ENCODE data around the gene PTPRK. TPM values are rescaled to one million over a fixed set of nuclear protein-coding genes. Genes with fewer than 3 reads are reported as not detected.
A peak's percentile ranks its signal among the peaks of the same experiment; 100 is the strongest.

Gene PTPRK
- total RNA-seq, 2 donors from 2014 or later: 113 to 121 TPM

DNA sequence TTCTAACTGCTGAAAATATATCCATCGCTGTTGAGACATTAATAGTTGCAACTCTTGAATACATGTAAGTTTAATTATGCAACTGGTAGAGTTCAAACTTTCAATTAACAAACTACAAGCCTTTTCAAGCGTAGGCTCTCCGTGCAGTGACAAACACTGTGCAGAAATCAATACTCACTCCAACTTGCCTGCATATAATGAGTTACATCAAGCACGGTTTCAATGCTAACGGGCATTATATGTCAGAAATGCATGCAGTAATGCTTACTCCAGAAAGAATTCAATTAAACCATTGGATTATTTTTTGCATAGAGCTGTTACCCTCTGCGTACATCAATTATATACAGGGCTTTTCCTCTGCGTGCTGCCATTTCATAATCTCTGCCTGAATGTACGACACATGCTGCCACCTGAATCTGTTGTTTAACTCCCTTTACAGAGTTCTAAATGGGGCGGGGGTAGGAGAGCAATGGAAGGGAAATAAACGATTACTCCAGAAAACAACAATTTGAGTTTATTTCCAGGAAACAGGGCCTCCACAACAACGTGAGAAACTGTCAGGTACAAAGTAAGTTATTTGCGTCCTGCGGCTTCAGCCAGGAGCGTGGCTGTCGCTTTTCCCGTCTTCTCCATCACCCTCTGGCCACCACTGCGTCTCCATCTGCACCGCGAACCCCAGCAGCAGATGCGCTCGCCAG lies 1.8 kb downstream of the PTPRK start:
- ATAC-seq: no peak
- intact Hi-C loops (cut with DNase I, micrococcal nuclease): loop anchor here in 1 of 2 donors (10.0 kb wide), 1 partner anchor 174 kb away; no protein-coding TSS in a partner anchor
- no peak for DNase-seq

DNA sequence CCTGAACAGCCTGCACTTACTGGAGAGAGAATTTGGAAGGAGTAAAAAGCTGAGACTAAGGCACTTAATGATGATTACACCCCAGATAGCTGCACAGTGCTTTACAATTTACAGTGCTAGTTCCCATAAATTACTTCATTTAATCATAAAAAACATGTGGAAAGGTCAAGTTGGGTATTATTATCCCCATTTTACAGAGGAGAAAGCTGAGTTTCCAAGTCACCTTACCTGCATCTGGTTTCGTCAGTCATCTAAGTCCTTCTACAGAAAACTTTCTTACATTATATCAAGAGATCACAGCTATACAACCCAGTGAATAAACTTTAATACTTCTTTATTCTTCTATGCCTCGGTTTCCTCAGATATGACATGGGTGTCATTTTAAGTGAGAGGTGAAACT lies 3.3 kb downstream of the PTPRK start:
- DNase-seq (no peak), ATAC-seq (no peak)
- intact Hi-C loops (cut with DNase I, micrococcal nuclease): loop anchor here in 1 of 2 donors (10.0 kb wide), 1 partner anchor 172 kb away; no protein-coding TSS in a partner anchor

DNA sequence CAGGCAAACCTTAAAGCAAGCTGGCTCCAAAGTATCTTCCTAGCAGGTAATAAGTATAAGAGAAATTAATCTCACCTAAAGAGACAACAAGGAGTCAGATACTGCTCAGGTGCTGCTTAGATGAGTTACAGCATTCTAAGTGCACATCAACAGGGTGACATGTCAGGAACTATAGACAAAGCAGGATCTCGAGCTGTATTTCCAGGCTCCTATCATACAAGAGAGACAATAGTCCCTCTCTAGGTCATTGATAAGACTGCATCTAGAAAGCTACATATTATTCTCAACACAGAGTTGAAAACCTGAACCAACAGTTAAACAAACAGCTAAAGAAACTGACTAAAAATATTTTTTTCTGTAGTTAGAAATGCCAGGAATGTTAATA lies 3.9 kb downstream of the PTPRK start:
- intact Hi-C loops (cut with DNase I, micrococcal nuclease): loop anchor here in 1 of 2 donors (10.0 kb wide), 1 partner anchor 172 kb away; no protein-coding TSS in a partner anchor
- DNase-seq: no peak

DNA sequence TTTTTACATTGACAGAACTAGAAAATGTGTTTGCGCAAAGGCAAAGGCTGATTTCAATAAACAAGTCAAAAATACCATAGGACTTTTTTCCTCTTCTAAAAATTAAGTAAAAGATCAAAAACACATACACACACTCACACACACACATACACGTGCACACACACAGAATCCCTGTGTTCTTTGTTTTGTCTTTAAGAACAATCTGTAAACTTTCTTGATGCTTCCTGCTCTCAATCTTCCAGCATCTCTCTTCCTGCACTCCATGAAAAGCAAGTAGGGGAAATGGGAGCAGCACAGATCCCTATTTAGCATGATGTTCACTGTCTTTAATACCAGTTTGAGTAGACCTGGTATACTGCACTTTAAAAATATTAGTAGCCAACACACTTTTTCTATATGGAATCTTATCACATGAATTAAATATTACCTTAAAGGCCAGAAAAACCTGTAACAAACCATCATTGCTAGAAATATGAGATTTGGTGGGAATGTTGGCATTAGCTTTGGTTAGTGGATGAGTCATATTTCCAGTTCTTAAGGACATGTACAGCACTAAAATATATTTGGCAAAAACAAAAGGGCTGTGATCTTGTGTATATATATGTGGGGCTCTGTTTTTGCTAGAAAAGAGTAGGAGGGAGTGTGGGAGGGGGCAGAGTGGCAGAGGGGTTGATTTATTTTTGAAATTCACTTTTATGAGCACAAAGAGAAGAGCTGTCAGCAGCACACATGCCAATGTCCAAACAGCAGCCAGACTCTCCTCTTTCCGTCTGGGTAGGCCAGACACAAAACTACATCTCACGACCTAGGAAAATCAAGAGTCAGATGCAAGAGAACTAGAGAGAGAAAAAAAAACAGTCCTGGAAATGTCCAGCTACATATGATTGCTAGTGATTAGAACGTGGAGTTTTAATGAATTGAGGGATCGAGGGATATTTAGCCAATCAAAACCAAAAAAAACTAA lies 4.6 kb downstream of the PTPRK start:
- no peak for ATAC-seq
- intact Hi-C loops (cut with DNase I, micrococcal nuclease): loop anchor here in 1 of 2 donors (10.0 kb wide), 1 partner anchor 171 kb away; no protein-coding TSS in a partner anchor
- no peak for DNase-seq

More for the DNA sequence above, 3.9 kb downstream of the PTPRK start:
- peak; percentile 22 for ATAC-seq

DNA sequence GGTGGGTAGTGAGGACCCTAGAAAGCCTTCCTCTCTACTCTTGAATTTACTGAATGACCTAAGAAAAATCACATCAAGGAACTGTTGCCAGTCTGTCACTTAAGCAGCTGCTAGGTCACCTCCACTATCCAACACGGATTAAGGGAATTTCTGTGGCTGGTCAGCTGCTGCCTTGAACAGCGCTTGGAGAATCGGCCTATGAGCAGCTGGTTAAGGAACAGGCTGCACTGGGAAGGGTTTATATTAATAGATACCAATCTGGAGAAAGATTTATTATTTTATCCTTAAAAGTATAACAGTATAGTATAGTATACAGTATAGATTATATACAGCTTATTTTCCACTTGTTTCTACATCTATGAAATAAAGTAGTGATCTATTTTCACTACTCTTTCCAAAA lies 6.5 kb downstream of the PTPRK start:
- DNase-seq (no peak), ATAC-seq (no peak)
- intact Hi-C loops (cut with DNase I, micrococcal nuclease): loop anchor here in 1 of 2 donors (10.0 kb wide), 1 partner anchor 169 kb away; no protein-coding TSS in a partner anchor

DNA sequence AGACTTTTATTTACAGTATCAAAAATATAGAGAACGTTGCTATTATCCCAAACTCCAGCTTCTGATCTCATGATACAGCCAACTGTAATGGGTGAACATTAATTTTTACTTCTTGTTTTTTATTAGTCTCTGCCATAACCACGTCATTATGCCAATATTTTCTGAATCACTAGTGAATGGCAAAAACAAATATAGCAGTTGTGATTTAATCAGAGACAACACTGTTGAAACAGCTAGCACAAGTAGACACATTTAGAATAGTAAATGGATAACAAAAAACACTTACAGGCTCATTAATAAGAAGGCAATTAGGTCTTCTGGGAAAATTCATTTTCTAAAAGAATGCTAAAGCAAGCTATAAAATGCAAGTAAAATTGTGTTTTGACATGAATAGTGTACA lies 8.1 kb downstream of the PTPRK start:
- DNase-seq: no peak
- intact Hi-C loops (cut with DNase I, micrococcal nuclease): loop anchor here in 1 of 2 donors (10.0 kb wide), 1 partner anchor 167 kb away; no protein-coding TSS in a partner anchor
- no peak for ATAC-seq

DNA sequence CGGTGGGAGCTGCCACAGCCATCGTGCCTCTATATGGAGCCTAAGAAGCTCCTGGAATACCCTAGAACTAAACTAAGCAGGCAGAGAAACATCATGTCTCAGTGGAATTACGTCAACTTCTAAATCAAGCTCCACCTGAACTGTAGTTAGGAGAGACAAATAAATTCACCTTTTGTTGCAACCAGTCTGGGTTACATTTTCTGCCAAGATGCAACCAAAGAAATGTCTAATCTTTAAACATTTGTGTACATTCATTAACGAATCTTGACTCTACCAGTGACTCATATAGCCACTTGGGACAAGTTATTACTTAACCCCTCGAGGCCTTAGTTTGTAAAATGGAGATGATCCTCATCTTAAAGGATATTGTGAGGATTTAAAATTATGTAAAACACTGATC lies 8.9 kb downstream of the PTPRK start:
- intact Hi-C loops (cut with DNase I, micrococcal nuclease): loop anchor here in 1 of 2 donors (10.0 kb wide), 1 partner anchor 167 kb away; no protein-coding TSS in a partner anchor
- ATAC-seq: peak; percentile 15
- DNase-seq: no peak

DNA sequence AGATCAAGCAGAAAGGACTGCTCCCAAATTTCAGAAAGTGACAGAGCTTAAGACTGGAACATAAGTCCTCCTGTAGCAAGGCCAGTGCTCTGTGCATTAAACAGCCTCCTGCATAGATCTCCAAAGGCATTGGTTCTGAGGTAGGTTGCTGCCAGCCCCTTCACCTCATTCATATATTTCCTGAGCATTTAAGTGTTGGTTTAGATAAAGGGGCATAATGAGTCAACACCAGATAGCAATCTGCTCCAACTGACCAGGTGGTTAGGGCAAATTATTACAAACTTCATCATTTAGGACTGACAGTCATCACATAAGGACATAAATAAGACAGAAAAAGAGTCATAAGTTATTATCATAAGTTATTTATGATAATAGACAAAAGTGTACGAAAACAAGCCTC lies 10.7 kb downstream of the PTPRK start:
- DNase-seq (no peak), ATAC-seq (no peak)
- intact Hi-C loops (cut with DNase I, micrococcal nuclease): loop anchor here in 1 of 2 donors (10.0 kb wide), 1 partner anchor 165 kb away; no protein-coding TSS in a partner anchor

DNA sequence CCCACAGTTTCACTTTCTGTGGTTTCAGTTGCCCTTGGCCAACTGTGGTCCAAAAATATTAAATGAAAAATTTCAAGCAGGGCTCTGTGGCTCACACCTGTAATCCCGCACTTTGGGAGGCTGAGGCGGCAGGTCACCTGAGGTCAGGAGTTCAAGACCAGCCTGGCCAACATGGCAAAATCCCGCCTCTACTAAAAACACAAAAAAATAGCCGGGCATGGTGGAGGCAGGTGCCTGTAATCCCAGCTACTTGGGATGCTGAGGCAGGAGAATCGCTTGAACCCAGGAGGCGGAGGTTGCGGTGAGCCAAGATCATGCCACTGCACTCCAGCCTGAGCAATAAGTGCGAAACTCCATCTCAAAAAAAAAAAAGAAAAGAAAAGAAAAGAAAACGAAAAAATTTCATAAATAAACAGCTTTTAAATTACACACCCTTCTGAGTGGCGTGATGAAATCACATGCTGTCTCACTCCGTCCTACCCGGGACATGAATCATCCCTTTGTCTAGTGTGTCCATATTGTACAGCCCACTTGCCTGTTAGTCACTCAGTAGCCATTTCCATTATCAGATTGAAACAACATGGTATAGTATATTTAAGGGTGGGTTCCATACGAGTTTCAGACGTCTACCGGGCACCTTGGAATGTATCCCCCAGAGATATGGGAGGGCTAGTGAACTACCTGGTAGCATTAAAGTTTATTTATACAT lies 11.7 kb downstream of the PTPRK start:
- intact Hi-C loops (cut with DNase I, micrococcal nuclease): no loop called here
- ATAC-seq (peak; percentile 53), DNase-seq (peak in 1 of 2 donors; percentile 36)

DNA sequence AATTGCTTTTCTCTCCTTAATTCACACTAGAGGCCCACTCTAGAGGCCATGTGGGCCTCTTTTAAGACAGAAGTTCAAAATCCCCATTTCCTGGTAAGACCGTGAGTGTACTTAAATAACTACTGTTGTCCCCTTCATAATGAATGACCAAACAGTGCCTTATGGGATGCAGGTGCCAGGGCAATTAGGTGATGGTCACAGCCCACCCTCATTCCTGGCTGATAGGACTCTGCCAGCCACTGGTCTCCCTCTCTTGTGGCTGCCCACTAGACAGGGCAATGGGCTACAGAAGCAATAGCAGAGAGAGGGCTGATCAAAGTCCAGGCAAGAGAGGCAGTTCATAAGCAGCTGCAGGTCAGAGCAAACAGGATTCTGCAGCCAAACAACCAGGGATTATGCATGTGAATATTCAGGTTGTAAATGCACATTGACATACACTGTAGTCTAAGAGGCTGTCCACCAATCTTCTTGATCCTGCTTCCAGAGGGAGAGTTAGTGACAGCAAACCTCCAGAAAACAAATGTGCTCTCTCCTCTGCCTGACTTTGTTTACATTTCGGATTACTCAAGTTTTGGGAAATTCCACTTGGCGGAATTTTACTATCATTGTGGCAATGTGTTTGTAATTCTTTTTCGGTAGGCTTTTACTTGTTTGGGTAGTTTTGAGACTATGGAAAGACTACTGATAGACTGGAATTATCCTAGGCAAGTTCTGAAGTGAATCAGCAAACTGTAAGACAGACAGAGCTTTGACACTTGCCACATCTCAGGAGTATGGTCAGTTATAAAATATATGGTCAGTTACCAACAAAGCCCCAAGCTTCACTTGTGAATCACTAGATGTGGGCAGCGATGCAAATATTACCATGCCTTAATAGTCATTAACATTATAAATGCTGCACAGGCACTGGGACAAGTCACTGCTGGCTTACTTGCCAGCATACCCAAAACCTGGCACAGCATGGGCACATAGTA lies 12.8 kb downstream of the PTPRK start:
- peak; percentile 34 to 72 for DNase-seq
- intact Hi-C loops (cut with DNase I, micrococcal nuclease): no loop called here
- peak; percentile 88 for ATAC-seq

DNA sequence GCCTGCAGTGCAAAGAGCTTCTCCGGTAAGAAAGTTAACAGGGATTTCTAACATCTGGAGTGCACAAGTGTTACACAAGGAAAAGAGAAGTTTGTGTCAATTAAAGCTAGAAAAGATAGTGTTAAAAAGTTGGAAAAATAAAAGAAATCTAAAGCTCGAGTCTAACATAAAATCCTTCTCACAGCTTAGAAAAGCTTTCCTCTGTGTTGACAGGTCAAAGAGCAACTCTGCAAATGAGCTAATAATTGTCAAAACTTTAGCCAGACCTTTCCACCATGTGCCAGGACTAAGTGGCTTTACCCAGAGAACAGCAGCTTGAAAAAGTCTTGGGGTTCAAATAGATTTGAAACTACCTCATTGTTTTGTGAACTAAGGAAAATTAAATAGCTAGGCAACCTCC lies 14.8 kb downstream of the PTPRK start:
- no peak for ATAC-seq
- intact Hi-C loops (cut with DNase I, micrococcal nuclease): no loop called here
- no peak for DNase-seq

DNA sequence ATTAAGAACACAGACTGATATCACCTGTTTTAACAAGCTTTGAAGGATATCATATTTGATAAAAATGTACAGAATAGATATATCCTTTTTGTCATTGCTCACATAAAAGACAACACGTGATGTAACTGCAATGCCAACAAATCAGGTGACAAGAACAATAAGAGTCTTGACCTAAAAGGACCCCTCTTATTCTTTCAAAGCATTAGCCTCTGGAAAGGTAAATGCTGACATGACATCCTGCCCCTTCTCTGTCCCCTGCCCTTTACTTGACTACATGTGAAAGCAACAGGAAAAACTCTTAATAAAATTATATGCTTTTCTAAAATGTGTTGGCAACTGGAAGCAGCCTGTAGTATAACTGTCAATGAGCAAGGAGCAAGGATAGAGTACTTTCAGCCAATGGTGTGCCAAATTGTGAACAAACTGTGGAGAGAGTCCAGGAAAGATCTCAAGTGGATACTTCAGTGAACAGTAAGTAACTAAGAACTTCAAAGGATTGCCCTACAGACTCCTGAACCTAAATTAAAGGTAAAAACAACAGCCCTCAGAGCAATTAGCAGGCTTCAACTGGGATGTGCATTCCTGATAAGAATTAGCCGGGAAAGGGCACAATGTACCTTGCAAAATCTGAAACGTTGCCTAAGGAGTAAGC lies 16.3 kb downstream of the PTPRK start:
- no peak for DNase-seq
- ATAC-seq: no peak
- intact Hi-C loops (cut with DNase I, micrococcal nuclease): no loop called here

DNA sequence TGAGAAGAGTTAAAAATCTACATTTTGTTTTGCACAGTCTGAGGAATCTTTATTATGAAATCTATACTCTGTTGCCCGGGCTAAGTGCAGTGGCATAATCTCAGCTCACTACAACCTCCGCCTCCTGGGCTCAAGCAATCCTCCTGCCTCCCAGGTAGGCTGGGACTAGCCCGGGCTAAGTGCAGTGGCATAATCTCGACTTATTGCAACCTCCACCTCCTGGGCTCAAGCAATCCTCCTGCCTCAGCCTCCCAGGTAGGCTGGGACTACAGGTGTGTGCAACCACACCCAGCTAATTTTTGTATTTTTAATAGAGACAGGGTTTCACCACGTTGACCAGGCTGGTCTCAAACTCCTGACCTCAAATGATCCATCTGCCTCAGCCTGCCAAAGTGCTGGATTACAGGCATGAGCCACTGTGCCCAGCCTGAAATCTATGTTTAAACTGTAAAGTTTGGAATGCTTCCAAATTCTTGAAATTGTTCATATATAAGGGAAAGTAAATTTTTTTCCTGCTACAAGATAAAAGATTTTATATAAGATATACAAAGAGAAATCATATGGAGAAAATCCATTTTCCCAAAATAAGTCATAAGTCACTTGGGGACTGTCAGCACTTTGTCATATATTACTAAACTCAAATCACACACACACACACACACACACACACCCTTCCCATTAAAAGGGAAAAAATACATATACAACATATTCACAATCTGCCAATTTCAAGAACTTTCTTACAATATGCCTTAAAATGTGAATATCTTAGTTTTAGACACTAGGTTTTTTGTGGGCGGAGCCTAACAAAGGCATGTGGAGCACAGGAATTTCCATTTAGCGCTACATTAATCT lies 19.4 kb downstream of the PTPRK start:
- DNase-seq (no peak), ATAC-seq (peak; percentile 49)
- intact Hi-C loops (cut with DNase I, micrococcal nuclease): no loop called here

DNA sequence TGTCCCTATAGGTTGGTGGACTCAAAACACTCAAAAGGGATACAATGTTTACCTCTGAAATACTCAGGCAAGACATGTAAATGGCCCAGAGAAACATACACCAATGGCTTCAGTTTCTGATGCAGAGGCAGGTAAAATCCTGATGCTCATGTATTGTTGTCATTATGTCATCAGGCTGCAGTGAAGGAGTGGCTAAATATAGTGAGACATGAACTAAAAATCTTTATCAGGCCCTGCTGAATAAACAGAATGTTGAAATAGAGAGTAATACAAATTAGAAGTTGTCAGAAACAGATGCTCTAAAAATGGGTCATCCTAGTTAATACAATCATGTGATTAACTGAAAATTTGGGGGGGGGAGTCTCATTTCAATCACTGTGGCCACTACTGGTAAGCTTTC lies 20.4 kb downstream of the PTPRK start:
- no peak for DNase-seq
- intact Hi-C loops (cut with DNase I, micrococcal nuclease): no loop called here

DNA sequence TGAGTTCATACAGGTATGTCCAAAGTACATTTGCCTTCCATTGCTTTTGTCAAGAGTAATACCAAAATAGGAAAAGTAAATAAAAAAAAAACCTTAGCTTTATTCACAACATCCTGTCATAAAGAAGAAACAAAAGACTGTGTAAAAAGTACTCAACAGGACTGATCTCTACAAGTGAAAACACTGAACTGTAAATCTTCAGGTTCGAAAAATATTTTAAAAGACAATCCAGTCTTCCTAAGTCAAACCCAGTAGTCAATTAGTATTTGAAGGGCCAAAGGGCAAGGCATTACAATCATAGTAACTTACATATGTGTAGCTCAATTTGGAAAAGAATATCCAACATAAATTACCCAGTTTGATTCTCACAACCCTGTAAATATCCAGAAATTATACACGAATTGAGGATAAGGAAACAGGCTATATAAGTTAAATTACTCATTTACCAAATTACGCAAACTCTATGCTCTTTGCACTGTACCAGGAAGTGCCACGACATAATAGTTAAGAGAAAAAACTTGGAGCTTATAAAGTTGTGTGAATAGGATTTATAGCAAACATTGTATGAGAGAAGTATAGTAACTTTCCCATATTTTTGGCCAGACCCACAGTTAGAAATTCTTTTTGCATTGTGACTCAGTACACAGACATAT lies 21.2 kb downstream of the PTPRK start:
- ATAC-seq (peak; percentile 83), DNase-seq (no peak)
- intact Hi-C loops (cut with DNase I, micrococcal nuclease): no loop called here

More for the DNA sequence above, 20.4 kb downstream of the PTPRK start:
- ATAC-seq: peak; percentile 58

DNA sequence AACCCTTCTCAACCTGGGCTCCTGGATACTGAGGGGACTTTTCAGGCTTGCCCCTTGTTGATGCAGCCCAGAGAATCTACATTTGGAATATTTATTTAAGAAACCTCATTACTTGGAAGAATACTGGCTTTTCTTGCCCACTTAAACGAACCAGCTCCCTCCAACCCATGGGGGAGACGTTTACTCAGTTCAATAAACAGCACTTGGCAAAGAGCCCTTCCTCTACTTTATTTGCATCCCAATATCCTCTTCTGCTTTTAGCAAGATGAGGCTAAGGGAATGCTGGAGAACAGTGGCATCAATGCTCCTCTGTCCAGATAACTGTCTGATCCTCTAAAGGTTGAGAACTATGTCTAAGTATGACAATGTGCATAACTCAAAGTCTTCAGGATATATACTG lies 22.2 kb downstream of the PTPRK start:
- no peak for ATAC-seq
- DNase-seq: no peak
- intact Hi-C loops (cut with DNase I, micrococcal nuclease): no loop called here

All from left colon (tissue), 2 donors.